HCT116 (cell line): ENCODE measurements around the gene FAM162A.
A peak's percentile ranks its signal among the peaks of the same experiment; 100 is the strongest.

Experiments used
- CTCF ChIP-seq, 3 experiments: fragments of 200-600 bp in 1 of 3; sonication (generic) in 1 of 3; IDR thresholded peaks in 2 of 3; conservative IDR thresholded peaks in 1 of 3; 2 replicates each; pipeline ENCODE4 v1.5.1; 2012 to 2017; ENCODE audit warnings: low read depth in 2 of 3, low read length in 2 of 3, antibody characterized with exemption in 1 of 3, borderline replicate concordance in 1 of 3, control low read depth in 1 of 3, mild to moderate bottlenecking in 1 of 3, mixed read lengths in 1 of 3, mixed run types in 1 of 3, moderate library complexity in 1 of 3; ENCODE audit not compliant: insufficient read depth in 1 of 3
- JUND ChIP-seq: IDR thresholded peaks from 2 replicates; pipeline ENCODE4 v1.6.1; 2012
- POLR2AphosphoS5 ChIP-seq: IDR thresholded peaks from 2 replicates; pipeline ENCODE4 v1.6.1; 2011; ENCODE audit warnings: mild to moderate bottlenecking, low read depth, low read length, moderate library complexity
- ZBTB33 ChIP-seq: IDR thresholded peaks from 2 replicates; pipeline ENCODE4 v1.6.1; 2011; ENCODE audit warnings: mild to moderate bottlenecking, low read length, moderate library complexity; ENCODE audit not compliant: insufficient replicate concordance; ENCODE audit errors: extremely low read depth
- ZNF274 ChIP-seq: fragments of 200-500 bp; sonication (Bioruptor generic); IDR thresholded peaks from 2 replicates; pipeline ENCODE4 v1.6.1; 2014; ENCODE audit warnings: mild to moderate bottlenecking, low read depth, low read length, inconsistent platforms

- no peak for TF ChIP-seq ZNF274
- peak; percentile 25 to 55 (median 48); a peak in 4 of 6 replicates for TF ChIP-seq CTCF (IDR thresholded peaks at IDR 0.05 in 2 of 3, conservative IDR thresholded peaks at IDR 0.05 in 1 of 3; ENCODE audit: borderline replicate concordance in 1 of 3, insufficient read depth in 1 of 3, low read depth in 2 of 3, low read length in 2 of 3)
- TF ChIP-seq ZBTB33, result no peak
- TF ChIP-seq JUND, result no peak
- no peak for TF ChIP-seq POLR2AphosphoS5
Observed at GRCh38 chr3:122458992-122459391, 75.0 kb downstream of the FAM162A start.
